IPS-18a (cell line): ENCODE data around the gene RUVBL2.

Experiments
- H3K27ac ChIP-seq: one replicate; pipeline ENCODE4 v1.5.1; 2013; ENCODE audit warnings: low read length
- H3K27me3 ChIP-seq: one replicate; pipeline ENCODE4 v1.6.1; 2013; ENCODE audit warnings: mild to moderate bottlenecking, low read length; ENCODE audit not compliant: control insufficient read depth, insufficient read depth
- H3K36me3 ChIP-seq: one replicate; pipeline ENCODE4 v1.6.1; 2013; ENCODE audit warnings: low read depth, low read length; ENCODE audit not compliant: control insufficient read depth
- H3K4me1 ChIP-seq: one replicate; pipeline ENCODE4 v1.6.1; 2013; ENCODE audit warnings: low read depth, low read length; ENCODE audit not compliant: control insufficient read depth
- H3K4me3 ChIP-seq: one replicate; pipeline ENCODE4 v1.5.1; 2013; ENCODE audit warnings: low read length
- H3K9ac ChIP-seq: one replicate; pipeline ENCODE4 v1.6.1; 2013; ENCODE audit warnings: mild to moderate bottlenecking, low read length, moderate library complexity
- H3K9me3 ChIP-seq: one replicate; pipeline ENCODE4 v1.6.1; 2013; ENCODE audit warnings: low read depth, low read length; ENCODE audit not compliant: control insufficient read depth

Gene RUVBL2

DNA sequence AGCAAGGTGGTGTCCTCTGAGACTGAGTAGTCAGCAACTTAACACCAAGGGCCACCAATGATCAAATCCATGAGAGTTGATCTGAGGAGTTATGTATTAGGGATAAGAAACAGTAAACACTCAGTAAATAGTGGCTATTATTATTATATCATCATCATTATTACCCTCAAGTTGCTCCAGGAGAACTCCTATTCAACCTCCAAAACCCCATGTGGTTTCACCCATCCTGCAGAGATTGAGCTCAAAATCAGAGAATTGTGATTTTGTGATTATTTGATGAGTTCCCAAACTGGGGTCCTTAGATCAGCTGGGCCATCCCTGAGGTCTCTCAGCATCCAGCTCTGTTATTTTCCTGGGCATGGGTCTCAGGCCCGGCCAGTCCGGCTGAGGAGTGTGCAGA is 67.3 kb downstream of the RUVBL2 start:
- Histone ChIP-seq H3K27me3 (peaks cover 49% of the 10 kb centered on the region), H3K9ac (no peak overlapping the region), H3K9me3 (no peaks in the 10 kb centered on the region)

DNA sequence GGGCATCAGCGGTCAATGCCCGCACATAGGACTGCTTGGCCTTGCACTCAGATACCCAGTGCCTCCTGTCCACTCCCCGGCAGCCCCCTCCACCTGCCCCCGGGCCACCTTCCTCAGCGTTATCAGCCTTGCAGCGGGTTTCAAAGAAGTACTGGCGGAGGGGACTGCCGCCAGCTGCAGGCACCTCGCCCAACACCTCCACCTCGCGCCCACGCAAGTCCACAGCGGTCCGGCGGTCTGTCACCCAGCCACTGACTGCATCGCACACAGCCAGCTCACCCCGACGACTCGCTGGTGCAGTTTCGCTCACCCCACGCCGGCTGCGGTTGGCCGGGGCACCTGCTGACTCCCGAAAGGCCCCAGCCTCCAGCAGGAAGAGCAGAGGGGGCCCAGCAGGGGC is 67.8 kb downstream of the RUVBL2 start:
- no peak overlapping the region for H3K27ac ChIP-seq
- no peak overlapping the region for H3K4me3 ChIP-seq
- H3K4me1 ChIP-seq, result peaks cover 23% of the 10 kb centered on the region
- peaks cover 49% of the 10 kb centered on the region for H3K27me3 ChIP-seq
- H3K36me3 ChIP-seq, result no peaks in the 10 kb centered on the region
- no peak overlapping the region for H3K9ac ChIP-seq
- H3K9me3 ChIP-seq, result no peaks in the 10 kb centered on the region

More for the DNA sequence above, 67.3 kb downstream of the RUVBL2 start:
- Histone ChIP-seq H3K4me1 (peaks cover 20% of the 10 kb centered on the region), H3K36me3 (no peaks in the 10 kb centered on the region), H3K4me3 (no peak overlapping the region), H3K27ac (no peak overlapping the region)

DNA sequence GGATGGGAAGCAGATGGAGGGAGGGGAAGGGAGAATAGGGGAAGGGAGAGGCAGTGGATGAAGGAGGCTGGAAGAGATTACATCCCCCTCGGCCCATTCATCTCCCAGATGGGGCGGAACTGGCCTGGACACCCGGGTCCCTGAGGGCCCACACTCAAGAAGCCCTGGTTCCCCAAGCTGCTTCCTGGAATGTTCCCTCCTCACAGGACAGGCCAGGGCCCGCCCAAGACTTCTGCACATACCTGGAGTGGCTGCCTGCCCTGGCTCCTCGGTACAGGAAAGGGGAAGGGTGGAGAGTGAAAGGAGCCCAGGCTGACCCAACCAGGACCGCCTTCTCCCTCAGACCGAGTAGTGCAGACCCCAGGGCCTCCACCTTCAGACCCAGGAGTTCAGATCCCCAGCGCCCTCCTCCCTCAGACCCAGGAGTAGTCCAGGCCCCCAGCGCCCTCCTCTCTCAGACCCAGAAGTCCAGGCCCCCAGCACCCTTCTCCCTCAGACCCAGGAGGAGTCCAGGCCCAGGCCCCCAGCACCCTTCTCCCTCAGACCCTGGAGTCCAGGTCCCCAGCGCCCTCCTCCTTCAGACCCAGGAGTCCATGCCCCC is 70.4 kb downstream of the RUVBL2 start:
- Histone ChIP-seq H3K9ac (no peak overlapping the region), H3K9me3 (no peaks in the 10 kb centered on the region), H3K36me3 (no peaks in the 10 kb centered on the region), H3K4me3 (peak overlapping the region; percentile 52), H3K27me3 (peaks cover 43% of the 10 kb centered on the region), H3K4me1 (peaks cover 13% of the 10 kb centered on the region), H3K27ac (no peak overlapping the region)

DNA sequence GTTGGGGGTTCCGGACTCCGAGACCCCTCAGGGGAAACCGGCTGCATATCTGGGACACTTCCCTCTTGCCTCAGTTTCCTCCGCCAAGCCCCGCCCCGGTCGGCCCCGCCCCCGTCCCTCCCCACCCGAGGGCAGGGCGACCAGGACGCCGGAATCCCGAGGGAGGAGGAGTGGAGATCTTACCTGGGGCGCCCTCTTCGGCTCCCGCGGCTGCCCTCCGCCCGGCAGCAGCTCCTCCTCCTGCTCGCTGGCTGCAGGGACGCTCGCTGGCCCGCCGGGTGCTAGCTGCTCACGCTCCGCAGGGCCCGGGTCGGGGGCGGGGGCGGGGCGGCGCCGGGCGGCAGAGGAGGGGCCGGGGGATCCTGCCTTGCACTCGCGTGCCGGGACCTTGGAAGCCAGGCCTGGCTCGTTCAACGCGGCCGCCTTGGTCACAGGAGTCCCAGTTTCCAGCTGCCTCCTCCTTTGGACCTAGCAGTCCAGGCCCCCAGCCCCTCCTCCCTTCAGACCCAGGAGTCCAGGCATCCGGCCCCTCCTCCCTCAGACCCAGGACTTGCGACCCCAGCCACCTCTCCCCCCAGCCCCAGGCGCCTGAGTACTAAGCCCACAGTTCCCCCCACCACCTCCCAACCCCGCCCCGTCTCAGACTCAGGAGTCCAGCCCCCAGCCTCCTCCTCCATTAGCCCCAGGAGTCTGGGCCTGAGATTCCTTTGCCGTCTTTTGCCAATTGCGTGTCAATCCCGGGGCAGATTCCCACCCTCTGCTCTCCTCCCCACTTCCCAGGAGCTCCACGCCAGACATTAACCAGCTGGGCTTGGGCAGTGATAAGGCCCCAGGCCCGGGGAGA is 71.3 kb downstream of the RUVBL2 start, which contains the start of gene NTF4:
Gene NTF4 (minus strand): TSS at position 51 of the 844 bp plus-strand sequence. CDS start 2,821 bp downstream, outside the sequence.
- Histone ChIP-seq H3K9ac (no peak within 1 kb of the TSS), H3K4me1 (peaks cover 13% of the 10 kb centered on the region), H3K4me3 (peak within 1 kb of the TSS; percentile 52), H3K9me3 (no peaks in the 10 kb centered on the region), H3K36me3 (no peaks in the 10 kb centered on the region), H3K27ac (no peak within 1 kb of the TSS), H3K27me3 (peaks cover 47% of the 10 kb centered on the region)
